ENCODE measurements around the gene DNASE2B. TPM values are rescaled to one million over a fixed set of nuclear protein-coding genes. Genes with fewer than 3 reads are reported as not detected.

Gene DNASE2B
- total and polyA plus RNA-seq, 2 experiments from 2014 or later, result not detected

DNA sequence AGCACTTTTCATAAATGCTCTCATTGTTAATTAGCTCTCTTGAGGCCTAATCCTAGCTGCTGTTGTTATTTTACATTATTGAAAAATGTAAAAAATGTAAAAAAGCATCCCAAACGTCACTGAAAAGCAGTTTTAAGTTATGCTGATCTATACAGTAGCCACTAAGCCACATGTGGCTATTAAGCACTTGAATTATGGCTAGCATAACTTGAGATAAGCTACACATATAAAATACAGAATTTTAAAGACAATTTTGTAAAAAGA, 18.4 kb upstream of the DNASE2B start:
- Histone ChIP-seq H3K27ac (no peak overlapping the region), H3K4me3 (no peak overlapping the region), H3K79me2 (no peaks in the 10 kb centered on the region), H4K20me1 (ENCODE audit: insufficient read depth, poor library complexity, severe bottlenecking) (no peaks in the 10 kb centered on the region), H3K27me3 (no peaks in the 10 kb centered on the region), H3K36me3 (replicated peaks; ENCODE audit: insufficient read depth, low read depth) (no peaks in the 10 kb centered on the region), H3K4me2 (no peak overlapping the region), H3K4me1 (ENCODE audit: insufficient read depth) (no peaks in the 10 kb centered on the region), H3K9me2 (replicated peaks; ENCODE audit: insufficient read depth) (no peaks in the 10 kb centered on the region), H2AFZ (no peak overlapping the region), H3K9me3 (ENCODE audit: low read depth) (no peaks in the 10 kb centered on the region)
- TF ChIP-seq, protein P1, sequence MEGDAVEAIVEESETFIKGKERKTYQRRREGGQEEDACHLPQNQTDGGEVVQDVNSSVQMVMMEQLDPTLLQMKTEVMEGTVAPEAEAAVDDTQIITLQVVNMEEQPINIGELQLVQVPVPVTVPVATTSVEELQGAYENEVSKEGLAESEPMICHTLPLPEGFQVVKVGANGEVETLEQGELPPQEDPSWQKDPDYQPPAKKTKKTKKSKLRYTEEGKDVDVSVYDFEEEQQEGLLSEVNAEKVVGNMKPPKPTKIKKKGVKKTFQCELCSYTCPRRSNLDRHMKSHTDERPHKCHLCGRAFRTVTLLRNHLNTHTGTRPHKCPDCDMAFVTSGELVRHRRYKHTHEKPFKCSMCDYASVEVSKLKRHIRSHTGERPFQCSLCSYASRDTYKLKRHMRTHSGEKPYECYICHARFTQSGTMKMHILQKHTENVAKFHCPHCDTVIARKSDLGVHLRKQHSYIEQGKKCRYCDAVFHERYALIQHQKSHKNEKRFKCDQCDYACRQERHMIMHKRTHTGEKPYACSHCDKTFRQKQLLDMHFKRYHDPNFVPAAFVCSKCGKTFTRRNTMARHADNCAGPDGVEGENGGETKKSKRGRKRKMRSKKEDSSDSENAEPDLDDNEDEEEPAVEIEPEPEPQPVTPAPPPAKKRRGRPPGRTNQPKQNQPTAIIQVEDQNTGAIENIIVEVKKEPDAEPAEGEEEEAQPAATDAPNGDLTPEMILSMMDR (IDR thresholded peaks at IDR 0.05; ENCODE audit: poor library complexity), result no peak
- TF ChIP-seq EZH2phosphoT487 (IDR thresholded peaks at IDR 0.05; ENCODE audit: low read depth, severe bottlenecking, unreplicated experiment) (no peak), EZH2 (IDR thresholded peaks at IDR 0.05; ENCODE audit: borderline replicate concordance) (no peak)
- WGBS (ENCODE audit: low lambda C conversion rate, missing lambda C conversion rate), result 75% methylated on average over 1 of the region's 1 CpG
- no peak for DNase-seq (ENCODE audit: low spot score)

DNA sequence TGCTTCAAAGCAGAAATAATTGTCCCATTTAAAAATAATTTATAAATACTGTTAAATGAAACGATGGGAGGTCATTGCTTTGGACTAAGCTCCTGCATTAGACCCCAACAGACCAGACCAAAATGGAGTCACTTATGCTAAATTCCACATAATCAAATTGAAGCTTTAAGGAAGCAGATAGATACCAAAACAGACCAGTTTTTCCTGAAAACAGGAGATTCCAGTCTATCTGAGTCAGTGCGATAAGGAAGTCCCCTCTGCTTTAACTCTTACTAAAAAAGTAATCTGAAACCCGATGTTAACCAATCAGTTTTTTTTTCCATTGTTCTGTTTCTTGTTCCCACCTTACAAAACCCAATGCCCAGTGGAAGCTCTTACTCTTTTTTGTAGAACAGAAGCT, 16.2 kb upstream of the DNASE2B start:
- no peak overlapping the region for H3K4me3 ChIP-seq
- no peak for DNase-seq (ENCODE audit: low spot score)
- no peaks in the 10 kb centered on the region for H4K20me1 ChIP-seq (ENCODE audit: insufficient read depth, poor library complexity, severe bottlenecking)
- H2AFZ ChIP-seq, result no peak overlapping the region
- no peaks in the 10 kb centered on the region for H3K9me2 ChIP-seq (replicated peaks; ENCODE audit: insufficient read depth)
- no peaks in the 10 kb centered on the region for H3K4me1 ChIP-seq (ENCODE audit: insufficient read depth)
- H3K9me3 ChIP-seq (ENCODE audit: low read depth), result no peaks in the 10 kb centered on the region
- no peaks in the 10 kb centered on the region for H3K79me2 ChIP-seq
- no peak overlapping the region for H3K27ac ChIP-seq
- no peaks in the 10 kb centered on the region for H3K27me3 ChIP-seq
- TF ChIP-seq EZH2phosphoT487 (IDR thresholded peaks at IDR 0.05; ENCODE audit: low read depth, severe bottlenecking, unreplicated experiment), result no peak
- TF ChIP-seq, protein P1 (IDR thresholded peaks at IDR 0.05; ENCODE audit: poor library complexity), result no peak
- 57% methylated on average over 3 of the region's 3 CpGs for WGBS (ENCODE audit: low lambda C conversion rate, missing lambda C conversion rate)
- no peak overlapping the region for H3K4me2 ChIP-seq
- H3K36me3 ChIP-seq (replicated peaks; ENCODE audit: insufficient read depth, low read depth), result no peaks in the 10 kb centered on the region

DNA sequence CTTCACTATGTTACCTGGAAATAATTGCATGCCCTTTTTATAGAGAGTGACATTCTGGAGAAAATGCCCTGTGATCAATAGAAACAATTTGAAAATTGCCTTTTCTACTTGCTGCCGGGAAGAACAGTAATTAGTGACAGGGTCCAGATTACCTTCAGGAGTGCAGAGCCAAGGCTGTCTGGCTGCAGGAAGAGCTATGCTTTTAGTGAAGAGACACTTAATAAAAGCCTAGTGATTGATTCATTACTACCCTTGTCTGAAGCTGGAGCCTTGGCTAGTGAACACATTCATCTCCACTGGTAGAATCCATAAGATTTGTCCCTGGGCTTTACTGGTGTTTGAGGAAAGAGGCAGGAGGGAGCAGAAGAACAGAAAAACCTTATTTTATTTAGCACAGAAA, 12.9 kb upstream of the DNASE2B start:
- H3K36me3 ChIP-seq (replicated peaks; ENCODE audit: insufficient read depth, low read depth), result no peaks in the 10 kb centered on the region
- H3K4me1 ChIP-seq (ENCODE audit: insufficient read depth), result no peaks in the 10 kb centered on the region
- H2AFZ ChIP-seq, result no peak overlapping the region
- no peak overlapping the region for H3K27ac ChIP-seq
- no peaks in the 10 kb centered on the region for H3K79me2 ChIP-seq
- DNase-seq (ENCODE audit: low spot score), result no peak
- 48% methylated on average over 1 of the region's 1 CpG for WGBS (ENCODE audit: low lambda C conversion rate, missing lambda C conversion rate)
- no peaks in the 10 kb centered on the region for H3K27me3 ChIP-seq
- H3K9me2 ChIP-seq (replicated peaks; ENCODE audit: insufficient read depth), result no peaks in the 10 kb centered on the region
- TF ChIP-seq EZH2phosphoT487 (IDR thresholded peaks at IDR 0.05; ENCODE audit: low read depth, severe bottlenecking, unreplicated experiment) (no peak), EZH2 (IDR thresholded peaks at IDR 0.05; ENCODE audit: borderline replicate concordance) (no peak)
- TF ChIP-seq, protein P1 (IDR thresholded peaks at IDR 0.05; ENCODE audit: poor library complexity), result no peak
- no peaks in the 10 kb centered on the region for H4K20me1 ChIP-seq (ENCODE audit: insufficient read depth, poor library complexity, severe bottlenecking)
- H3K4me2 ChIP-seq, result no peak overlapping the region
- no peaks in the 10 kb centered on the region for H3K9me3 ChIP-seq (ENCODE audit: low read depth)
- H3K4me3 ChIP-seq, result no peak overlapping the region
